ENCODE data around the gene ANTKMT. TPM values are rescaled to one million over a fixed set of nuclear protein-coding genes. Genes with fewer than 3 reads are reported as not detected.
A peak's percentile ranks its signal among the peaks of the same experiment; 100 is the strongest.

Gene ANTKMT
- total RNA-seq (2021) (55.0 and 102 TPM in 2 replicates), Bru-seq, nascent RNA (percentile 58 among the genes with signal in this experiment), BruChase-seq, experiment 1, labeled RNA remaining after a 2-hour chase (percentile 66 among the genes with signal in this experiment), BruChase-seq, experiment 2, labeled RNA remaining after a 6-hour chase (percentile 77 among the genes with signal in this experiment)
- long read RNA-seq, transcript FAM173A-207 (5 exons, 1,052 nt), result major isoform, 44 of 68 reads
- long read RNA-seq, transcript FAM173A-201 (4 exons, 806 nt), result minor isoform, 6 of 68 reads
- long read RNA-seq, partial matches to known transcripts, result 6 of 68 reads
- long read RNA-seq, other reads (novel, unspliced or antisense), result 11 of 68 reads

DNA sequence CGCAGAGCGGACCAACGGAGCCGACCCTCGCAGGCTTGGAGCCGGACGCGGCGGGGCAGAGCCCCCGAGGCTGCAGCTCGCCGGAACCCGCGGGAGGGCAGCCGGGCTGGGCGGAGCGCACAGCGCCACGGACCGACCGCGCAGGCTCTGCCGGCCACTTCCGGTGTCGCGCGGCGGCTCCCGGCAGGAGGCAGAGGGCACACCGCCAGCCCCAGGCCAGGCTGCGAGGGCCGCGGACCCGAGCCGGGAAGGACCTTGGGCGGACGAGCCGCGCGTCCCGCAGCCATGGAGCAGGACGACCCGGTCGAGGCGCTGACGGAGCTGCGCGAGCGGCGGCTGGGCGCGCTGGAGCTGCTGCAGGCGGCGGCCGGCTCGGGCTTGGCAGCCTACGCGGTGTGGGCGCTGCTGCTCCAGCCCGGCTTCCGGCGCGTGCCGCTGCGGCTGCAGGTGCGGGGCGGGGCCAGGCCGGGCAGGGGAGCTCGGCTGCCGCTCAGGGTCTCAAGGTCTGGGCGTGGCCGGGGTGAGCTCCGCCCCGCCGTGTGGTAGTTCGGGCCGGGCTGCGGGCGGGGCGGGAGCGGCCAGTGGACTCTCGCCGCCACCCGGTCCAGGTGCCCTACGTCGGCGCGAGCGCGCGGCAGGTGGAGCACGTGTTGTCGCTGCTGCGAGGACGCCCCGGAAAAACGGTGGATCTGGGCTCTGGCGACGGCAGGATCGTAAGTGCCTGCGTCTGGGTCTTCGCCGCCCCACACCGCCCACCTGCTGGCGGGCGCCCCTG is at the start of gene ANTKMT:
Gene ANTKMT (plus strand): TSS at position 157 of the 775 bp plus-strand sequence. CDS start 129 bp downstream, at position 286.
- no peaks in the 10 kb centered on the region for H3K27me3 ChIP-seq (ENCODE audit: insufficient read depth, low read depth)
- intact Hi-C loops (cut with micrococcal nuclease; ENCODE audit: unreplicated experiment), result loop anchor here (2.0 kb wide), 1 partner anchor 64 kb away; no protein-coding TSS in a partner anchor
- peaks cover 8% of the 10 kb centered on the region for H3K79me2 ChIP-seq (ENCODE audit: low read depth)
- ChIA-PET POLR2A (ENCODE audit: unreplicated experiment) (interaction anchor here (0.6 to 1.0 kb wide), 5 partner anchors 39 to 67 kb away, joined by 3 to 9 read pairs (median 4); partner anchors contain the start of genes CHTF18, MSLN and RPUSD1), CTCF (interaction anchor here (0.5 to 0.6 kb wide), 3 partner anchors 49 to 332 kb away, joined by 3 to 7 read pairs (median 7); no protein-coding TSS in a partner anchor)
- H3K27ac ChIP-seq, result peak within 1 kb of the TSS; percentile 55
- H3K9me3 ChIP-seq (ENCODE audit: insufficient read depth, low read depth), result no peaks in the 10 kb centered on the region
- H4K20me1 ChIP-seq (ENCODE audit: insufficient read depth), result peaks cover 13% of the 10 kb centered on the region; the same call in 1 of the 2 replicates
- H3K9me2 ChIP-seq (ENCODE audit: insufficient read depth), result no peaks in the 10 kb centered on the region
- peaks cover 40% of the 10 kb centered on the region for H3F3A ChIP-seq (ENCODE audit: insufficient read depth, low read depth)
- peak within 1 kb of the TSS; percentile 94 for H3K4me2 ChIP-seq
- H2AFZ ChIP-seq, result peak within 1 kb of the TSS; percentile 75
- peak within 1 kb of the TSS; percentile 98 for H3K4me3 ChIP-seq
- DNase-seq, result peak; percentile 73 to 95
- no peaks in the 10 kb centered on the region for H3K36me3 ChIP-seq (ENCODE audit: low read depth)
- BruUV-seq (replicated peaks), result no TSS peak
- no peak; the same call in 1 of the 2 replicates for TF ChIP-seq CTCF (conservative IDR thresholded peaks at IDR 0.05)
- no peak for TF ChIP-seq EZH2 (IDR thresholded peaks at IDR 0.05; ENCODE audit: low read depth)
- H3K4me1 ChIP-seq (replicated peaks; ENCODE audit: insufficient read depth), result peaks cover 31% of the 10 kb centered on the region

DNA sequence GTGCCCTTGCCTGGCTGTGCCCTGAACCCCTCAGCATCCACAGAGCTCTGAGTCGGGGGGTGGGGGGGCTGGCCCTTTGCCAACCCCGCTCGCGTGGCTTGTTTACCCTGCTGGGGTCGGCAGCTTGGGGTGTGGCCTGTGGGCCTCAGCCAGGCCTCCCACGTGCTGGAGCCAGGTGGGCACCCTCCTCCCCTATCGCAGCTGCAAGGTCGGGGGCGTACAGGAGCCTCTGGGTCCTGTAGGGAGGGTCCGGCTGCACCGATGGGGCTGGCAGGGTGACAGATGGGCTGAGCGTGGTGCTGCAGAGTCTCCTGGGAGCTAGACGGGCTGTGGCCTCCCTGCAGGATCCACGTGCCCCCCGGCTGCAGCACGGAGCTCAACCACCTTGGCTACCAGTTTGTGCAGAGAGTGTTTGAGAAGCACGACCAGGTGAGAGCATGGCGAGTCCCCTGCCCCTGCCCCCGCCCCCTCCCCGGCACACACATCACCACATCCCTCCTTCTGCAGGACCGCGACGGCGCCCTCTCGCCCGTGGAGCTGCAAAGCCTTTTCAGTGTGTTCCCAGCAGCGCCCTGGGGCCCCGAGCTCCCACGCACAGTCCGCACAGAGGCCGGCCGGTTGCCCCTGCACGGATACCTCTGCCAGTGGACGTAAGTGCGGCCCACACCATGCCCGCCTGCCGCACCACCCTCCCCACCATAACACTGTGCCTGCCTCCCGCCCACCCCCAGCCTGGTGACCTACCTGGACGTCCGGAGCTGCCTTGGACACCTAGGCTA is 49.4 kb upstream of the ANTKMT start:
- Histone ChIP-seq H3K79me2 (ENCODE audit: low read depth) (peaks cover 21% of the 10 kb centered on the region), H3K4me1 (replicated peaks; ENCODE audit: insufficient read depth) (peaks cover 9% of the 10 kb centered on the region; the same call in 1 of the 2 replicates), H3K9me3 (ENCODE audit: insufficient read depth, low read depth) (no peaks in the 10 kb centered on the region), H3K4me3 (no peak overlapping the region), H3K27me3 (ENCODE audit: insufficient read depth, low read depth) (no peaks in the 10 kb centered on the region), H4K20me1 (ENCODE audit: insufficient read depth) (no peaks in the 10 kb centered on the region; the same call in 1 of the 2 replicates), H3K9me2 (ENCODE audit: insufficient read depth) (no peaks in the 10 kb centered on the region), H3K4me2 (no peak overlapping the region), H3K36me3 (ENCODE audit: low read depth) (no peaks in the 10 kb centered on the region), H3F3A (ENCODE audit: insufficient read depth, low read depth) (peaks cover 16% of the 10 kb centered on the region; the same call in 1 of the 2 replicates), H2AFZ (no peak overlapping the region), H3K27ac (no peak overlapping the region)
- no peak for TF ChIP-seq EZH2 (IDR thresholded peaks at IDR 0.05; ENCODE audit: low read depth)
- no peak for TF ChIP-seq CTCF (conservative IDR thresholded peaks at IDR 0.05)
- ChIA-PET POLR2A (ENCODE audit: unreplicated experiment) (interaction anchor here (0.6 kb wide), 1 partner anchor 37 kb away, joined by 4 read pairs; no protein-coding TSS in a partner anchor), CTCF (interaction anchor here (0.6 kb wide), 1 partner anchor 334 kb away, joined by 6 read pairs; no protein-coding TSS in a partner anchor)
- BruUV-seq (replicated peaks), result no TSS peak
- intact Hi-C loops (cut with micrococcal nuclease; ENCODE audit: unreplicated experiment), result no loop called here
- no peak for DNase-seq

All from PC-9 (cell line).